Ishikawa (cell line): ENCODE data around the gene TBC1D16.

Source experiments
- CEBPB ChIP-seq: IDR thresholded peaks from 2 replicates; pipeline ENCODE4 v1.6.1; 2012
- CREB1 ChIP-seq: IDR thresholded peaks from 2 replicates; pipeline ENCODE4 v1.6.1; 2012; ENCODE audit warnings: low read depth
- EGR1 ChIP-seq: IDR thresholded peaks from 2 replicates; pipeline ENCODE4 v1.6.1; 2012
- EP300 ChIP-seq: IDR thresholded peaks from 2 replicates; pipeline ENCODE4 v1.6.1; 2012; ENCODE audit warnings: borderline replicate concordance
- FOXM1 ChIP-seq: IDR thresholded peaks from 2 replicates; pipeline ENCODE4 v1.6.1; 2012; ENCODE audit warnings: low read depth, borderline replicate concordance
- MAX ChIP-seq: IDR thresholded peaks from 2 replicates; pipeline ENCODE4 v1.6.1; 2012
- NFIC ChIP-seq: IDR thresholded peaks from 2 replicates; pipeline ENCODE4 v1.6.1; 2012
- RAD21 ChIP-seq: IDR thresholded peaks from 2 replicates; pipeline ENCODE4 v1.6.1; 2012; ENCODE audit warnings: low read depth
- REST ChIP-seq: IDR thresholded peaks from 2 replicates; pipeline ENCODE4 v1.6.1; 2012; ENCODE audit warnings: low read depth, mild to moderate bottlenecking
- TAF1 ChIP-seq: IDR thresholded peaks from 2 replicates; pipeline ENCODE4 v1.6.1; 2012; ENCODE audit warnings: low read depth, mild to moderate bottlenecking
- TCF12 ChIP-seq: IDR thresholded peaks from 2 replicates; pipeline ENCODE4 v1.6.1; 2012; ENCODE audit warnings: low read depth
- TEAD4 ChIP-seq: IDR thresholded peaks from 2 replicates; pipeline ENCODE4 v1.6.1; 2012
- USF1 ChIP-seq: IDR thresholded peaks from 2 replicates; pipeline ENCODE4 v1.6.1; 2012
- YY1 ChIP-seq: IDR thresholded peaks from 2 replicates; pipeline ENCODE4 v1.6.1; 2012; ENCODE audit warnings: low read depth
- ZBTB7A ChIP-seq: IDR thresholded peaks from 2 replicates; pipeline ENCODE4 v1.6.1; 2012; ENCODE audit warnings: low read depth

The TBC1D16 gene

GRCh38 chr17:80035687-80035936, at the start of gene TBC1D16:
TBC1D16 (minus strand) TSS chr17:80035872; CDS start chr17:80013547, 22,325 bp downstream.
- TF ChIP-seq REST = no peak
- TF ChIP-seq RAD21 = no peak
- TF ChIP-seq TCF12 = no peak
- no peak for TF ChIP-seq EGR1

GRCh38 chr17:80084773-80085172, 49.1 kb upstream of the TBC1D16 start:
- TF ChIP-seq NFIC (no peak), REST (no peak), CEBPB (no peak), ZBTB7A (no peak), TAF1 (no peak), TCF12 (no peak), MAX (no peak), USF1 (no peak), FOXM1 (no peak), CREB1 (no peak), EP300 (no peak), RAD21 (no peak), TEAD4 (no peak), YY1 (no peak), EGR1 (no peak)

GRCh38 chr17:80083136-80083661, 47.5 kb upstream of the TBC1D16 start:
- no peak for TF ChIP-seq TCF12
- no peak for TF ChIP-seq MAX
- TF ChIP-seq NFIC = no peak
- no peak for TF ChIP-seq EP300
- no peak for TF ChIP-seq TEAD4
- TF ChIP-seq USF1 = no peak
- TF ChIP-seq FOXM1 = no peak

GRCh38 chr17:80082403-80083135, 46.9 kb upstream of the TBC1D16 start:
- TF ChIP-seq REST (no peak), CREB1 (no peak), FOXM1 (no peak), RAD21 (peak; percentile 84), EP300 (no peak), ZBTB7A (peak; percentile 78; the same call in 1 of the 2 replicates), TCF12 (no peak), TAF1 (no peak), YY1 (no peak)

GRCh38 chr17:80081596-80081995, 45.9 kb upstream of the TBC1D16 start:
- no peak for TF ChIP-seq FOXM1
- no peak for TF ChIP-seq EP300
- no peak for TF ChIP-seq MAX
- TF ChIP-seq ZBTB7A = no peak
- TF ChIP-seq EGR1 = no peak
- TF ChIP-seq TEAD4 = no peak
- no peak for TF ChIP-seq CEBPB
- no peak for TF ChIP-seq NFIC
- no peak for TF ChIP-seq CREB1
- no peak for TF ChIP-seq USF1
- TF ChIP-seq TAF1 = no peak
